Measurements from ENCODE around the gene MS4A6E. TPM values are rescaled to one million over a fixed set of nuclear protein-coding genes. Genes with fewer than 3 reads are reported as not detected.
"Not testable (repeated sequence)": the region's sequence is repeated elsewhere in the genome, so short reads cannot be mapped to it uniquely, and the experiment has no call there.

Gene MS4A6E, protein sequence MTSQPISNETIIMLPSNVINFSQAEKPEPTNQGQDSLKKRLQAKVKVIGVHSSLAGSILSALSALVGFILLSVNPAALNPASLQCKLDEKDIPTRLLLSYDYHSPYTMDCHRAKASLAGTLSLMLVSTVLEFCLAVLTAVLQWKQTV
- total RNA-seq (2014; rRNA removed; shearing (Covaris generic)), result not detected in 2 replicates

DNA sequence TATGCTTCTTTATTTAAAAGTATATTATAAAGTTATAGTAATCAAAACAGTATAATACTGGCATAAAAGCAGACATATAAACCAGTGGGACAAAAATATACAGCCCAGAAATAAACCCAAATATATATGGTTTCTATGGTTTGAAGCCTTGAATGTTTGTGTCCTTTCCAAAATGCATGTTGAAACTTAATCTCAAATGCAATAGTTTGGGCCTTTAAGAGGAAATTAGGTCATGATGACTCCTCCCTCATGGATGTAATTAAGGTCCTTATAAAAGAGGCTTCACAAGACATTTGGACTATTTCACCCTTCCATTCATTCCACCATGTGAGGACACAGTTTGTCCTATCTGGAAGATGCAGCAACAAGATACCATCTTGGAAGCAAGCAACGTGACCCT, at the start of gene MS4A6E:
TSS of gene MS4A6E (plus strand) at position 301 of the 400 bp plus-strand sequence. CDS start 7,641 bp downstream, outside the sequence.
- H3K27ac ChIP-seq, result no peak within 1 kb of the TSS
- no peaks in the 10 kb centered on the region for H3K9me3 ChIP-seq (replicated peaks)
- H3K27me3 ChIP-seq, result no peaks in the 10 kb centered on the region
- no peaks in the 10 kb centered on the region for H3K4me1 ChIP-seq
- no peaks in the 10 kb centered on the region for H3K36me3 ChIP-seq
- H3K4me3 ChIP-seq, result no peak within 1 kb of the TSS
- no peak for DNase-seq

DNA sequence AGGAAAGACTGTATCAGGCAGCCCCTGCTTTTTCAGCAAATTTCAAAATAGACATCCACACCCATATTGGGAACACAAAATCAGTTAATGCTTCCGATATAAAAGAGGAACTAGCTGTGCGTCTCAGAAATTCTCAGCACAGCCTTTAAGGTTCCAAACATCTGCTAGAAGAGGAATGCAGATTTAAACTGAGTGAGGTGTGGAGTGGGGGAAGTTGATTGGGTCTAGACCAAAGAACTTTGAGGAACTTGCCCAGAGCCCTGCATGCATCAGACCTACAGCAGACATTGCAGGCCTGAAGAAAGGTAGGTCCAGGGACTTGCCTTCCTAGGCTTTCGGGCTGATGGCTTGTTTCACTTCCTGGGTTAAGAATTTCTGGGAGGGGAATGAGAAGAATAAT, 46.6 kb upstream of the MS4A6E start, which contains the start of gene MS4A4A:
TSS of gene MS4A4A (plus strand) at position 255 of the 400 bp plus-strand sequence. CDS start at position 265, 10 bp downstream.
- Histone ChIP-seq H3K27me3 (no peaks in the 10 kb centered on the region), H3K9me3 (replicated peaks) (no peaks in the 10 kb centered on the region), H3K4me3 (no peak within 1 kb of the TSS), H3K4me1 (no peaks in the 10 kb centered on the region), H3K27ac (no peak within 1 kb of the TSS), H3K36me3 (no peaks in the 10 kb centered on the region)
- no peak for DNase-seq

DNA sequence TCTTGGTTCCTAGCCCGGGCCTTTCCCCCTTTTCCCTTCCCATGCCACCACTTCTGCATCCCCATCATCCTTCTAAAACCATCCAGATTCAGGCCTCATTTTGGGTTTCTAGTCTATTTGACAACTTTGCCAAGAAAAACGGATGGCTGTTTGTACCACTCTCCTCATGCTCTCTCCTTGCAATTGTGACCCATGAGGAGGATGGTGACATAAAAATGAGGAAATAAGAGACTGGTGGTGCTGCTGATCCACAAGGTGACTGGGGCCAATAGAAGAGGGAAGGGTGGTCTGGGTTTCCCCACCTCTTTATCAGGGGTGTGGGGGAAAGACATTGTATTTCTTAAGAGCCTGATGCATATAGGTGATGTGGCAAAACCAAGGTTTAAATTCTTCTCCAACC, 45.6 kb upstream of the MS4A6E start:
- no peaks in the 10 kb centered on the region for H3K9me3 ChIP-seq (replicated peaks)
- H3K27me3 ChIP-seq, result no peaks in the 10 kb centered on the region
- H3K4me3 ChIP-seq, result no peak overlapping the region
- DNase-seq, result no peak
- no peaks in the 10 kb centered on the region for H3K36me3 ChIP-seq
- no peaks in the 10 kb centered on the region for H3K4me1 ChIP-seq
- H3K27ac ChIP-seq, result no peak overlapping the region

DNA sequence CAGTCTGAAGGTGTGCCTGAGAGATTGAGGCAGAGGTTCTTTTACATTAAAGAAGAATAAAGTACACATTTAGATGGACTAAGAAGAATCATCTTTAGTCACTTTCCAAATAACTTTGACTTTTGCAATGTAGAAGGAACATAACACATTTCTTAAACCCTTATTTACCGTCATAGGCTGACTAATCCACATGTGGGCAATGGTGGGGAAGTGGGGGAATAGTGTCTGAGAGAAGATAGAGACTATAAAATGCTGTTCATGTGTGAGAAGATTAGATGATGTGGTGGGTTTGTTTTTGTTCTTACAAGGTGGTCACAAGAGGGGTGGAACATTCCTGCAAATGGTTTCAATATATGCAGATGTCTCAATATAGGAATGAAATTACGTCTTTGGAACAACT, 44.8 kb upstream of the MS4A6E start:
- H3K27ac ChIP-seq, result no peak overlapping the region
- no peaks in the 10 kb centered on the region for H3K4me1 ChIP-seq
- no peaks in the 10 kb centered on the region for H3K9me3 ChIP-seq (replicated peaks)
- H3K4me3 ChIP-seq, result no peak overlapping the region
- no peak for DNase-seq
- H3K27me3 ChIP-seq, result no peaks in the 10 kb centered on the region
- H3K36me3 ChIP-seq, result no peaks in the 10 kb centered on the region

DNA sequence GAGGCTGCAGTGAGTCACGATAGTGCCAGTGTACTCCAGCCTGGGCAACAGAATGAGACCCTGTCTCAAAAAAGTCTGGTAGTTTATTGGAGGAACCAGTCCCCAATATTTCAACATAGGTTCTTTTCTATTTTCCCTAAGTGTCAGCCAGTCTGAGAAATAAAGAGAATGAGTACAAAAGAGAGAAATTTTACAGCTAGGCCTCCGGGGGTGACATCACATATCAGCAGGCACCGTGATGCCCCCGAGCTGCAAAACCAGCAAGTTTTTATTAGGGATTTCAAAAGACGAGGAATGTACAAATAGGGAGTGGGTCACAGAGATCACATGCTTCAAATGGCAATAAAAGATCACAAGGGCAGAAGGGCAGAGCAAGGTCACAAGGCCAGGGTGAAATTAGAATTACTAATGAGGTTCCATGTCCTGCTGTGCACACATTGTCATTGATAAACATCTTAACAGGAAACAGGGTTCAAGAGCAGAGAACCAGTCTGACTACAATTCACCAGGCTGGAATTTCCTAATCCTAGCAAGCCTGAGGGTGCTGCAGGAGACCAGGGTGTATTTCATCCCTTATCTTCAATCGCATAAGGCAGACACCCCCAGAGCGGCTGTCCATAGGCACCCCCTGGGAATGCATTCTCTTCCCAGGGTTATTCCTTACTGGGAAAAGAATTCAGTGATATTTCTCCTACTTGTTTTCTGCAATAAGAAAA, 41.5 kb upstream of the MS4A6E start:
- H3K27ac ChIP-seq; H3K27me3 ChIP-seq; H3K4me1 ChIP-seq; H3K36me3 ChIP-seq; H3K4me3 ChIP-seq; H3K9me3 ChIP-seq (replicated peaks); DNase-seq: not testable (repeated sequence)

DNA sequence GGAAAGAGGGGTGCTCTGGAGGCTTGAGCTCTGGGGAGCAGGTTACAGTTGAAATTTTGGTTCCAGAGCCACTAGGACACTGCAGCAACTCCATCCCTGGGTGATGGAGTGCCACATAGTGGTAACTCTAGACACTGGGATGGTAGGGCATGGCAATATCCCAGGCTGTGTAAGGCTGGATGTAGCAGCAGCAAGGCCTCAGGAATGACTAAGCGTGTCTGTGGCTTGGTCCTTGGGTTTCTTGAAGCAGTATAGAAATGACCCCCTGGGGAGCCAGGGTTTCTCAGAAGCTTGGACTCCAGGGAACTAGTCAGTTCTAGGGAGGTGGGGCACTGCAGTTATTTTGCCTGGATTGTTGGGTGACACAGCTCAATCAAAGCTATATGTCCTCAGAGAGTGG, 38.5 kb upstream of the MS4A6E start:
- DNase-seq, result no peak
- Histone ChIP-seq H3K27me3 (no peaks in the 10 kb centered on the region), H3K4me1 (no peaks in the 10 kb centered on the region), H3K27ac (no peak overlapping the region), H3K36me3 (no peaks in the 10 kb centered on the region), H3K4me3 (no peak overlapping the region), H3K9me3 (replicated peaks) (no peaks in the 10 kb centered on the region)

DNA sequence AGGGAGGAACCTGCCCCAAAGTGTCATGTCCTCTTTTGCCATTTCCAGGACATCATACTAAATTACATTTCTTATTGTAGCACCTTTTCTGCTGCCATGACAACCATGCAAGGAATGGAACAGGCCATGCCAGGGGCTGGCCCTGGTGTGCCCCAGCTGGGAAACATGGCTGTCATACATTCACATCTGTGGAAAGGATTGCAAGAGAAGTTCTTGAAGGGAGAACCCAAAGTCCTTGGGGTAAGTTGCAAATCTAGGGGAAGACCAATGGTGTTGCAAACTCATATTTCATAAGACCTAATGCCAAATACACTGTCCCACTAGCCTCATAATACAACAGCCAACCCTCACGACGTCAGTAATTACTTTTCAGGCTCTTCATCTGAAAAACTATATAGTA, 34.9 kb upstream of the MS4A6E start:
- no peak for DNase-seq
- H3K27ac ChIP-seq, result no peak overlapping the region
- no peak overlapping the region for H3K4me3 ChIP-seq
- no peaks in the 10 kb centered on the region for H3K9me3 ChIP-seq (replicated peaks)
- H3K36me3 ChIP-seq, result no peaks in the 10 kb centered on the region
- H3K27me3 ChIP-seq, result no peaks in the 10 kb centered on the region
- no peaks in the 10 kb centered on the region for H3K4me1 ChIP-seq

DNA sequence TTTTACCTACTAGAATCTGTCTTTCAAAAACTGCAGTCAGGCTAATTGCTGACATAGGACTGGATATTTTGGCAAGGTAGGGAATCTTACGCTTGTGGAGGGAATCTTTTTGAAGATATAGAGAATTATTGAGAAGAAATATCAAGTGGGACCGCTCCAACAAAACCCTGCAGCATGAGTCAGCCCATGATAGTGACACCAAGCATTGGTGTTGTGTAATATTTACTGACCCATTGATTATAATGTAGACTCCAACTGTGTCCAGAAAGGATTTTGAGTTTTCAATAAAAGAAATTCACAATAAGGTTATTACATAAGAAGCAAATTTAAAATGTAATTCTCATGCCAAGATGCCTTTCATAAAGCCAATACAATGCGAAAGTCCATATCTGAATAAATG, 25.9 kb upstream of the MS4A6E start:
- Histone ChIP-seq H3K4me1 (no peaks in the 10 kb centered on the region), H3K27ac (no peak overlapping the region), H3K36me3 (no peaks in the 10 kb centered on the region), H3K9me3 (replicated peaks) (no peaks in the 10 kb centered on the region), H3K27me3 (no peaks in the 10 kb centered on the region), H3K4me3 (no peak overlapping the region)
- no peak for DNase-seq

DNA sequence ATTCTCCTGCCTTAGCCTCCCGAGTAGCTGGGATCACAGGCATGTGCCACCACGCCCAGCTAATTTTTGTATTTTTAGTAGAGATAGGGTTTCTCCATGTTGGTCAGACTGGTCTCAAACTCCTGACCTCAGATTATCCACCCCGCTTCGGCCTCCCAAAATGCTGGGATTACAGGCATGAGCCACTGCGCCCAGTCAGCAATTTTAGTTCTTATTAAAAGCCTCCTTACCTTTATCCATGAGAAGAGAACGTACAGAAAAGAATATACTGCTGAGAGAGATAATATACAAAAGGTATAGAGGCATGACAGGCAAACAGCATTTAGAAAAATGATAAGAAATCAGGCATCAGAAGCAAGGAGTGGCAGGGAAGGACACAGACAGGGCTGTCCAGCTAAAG, 25.2 kb upstream of the MS4A6E start:
- not testable (repeated sequence) for H3K27me3 ChIP-seq; H3K9me3 ChIP-seq (replicated peaks); DNase-seq; H3K36me3 ChIP-seq; H3K27ac ChIP-seq; H3K4me1 ChIP-seq; H3K4me3 ChIP-seq

DNA sequence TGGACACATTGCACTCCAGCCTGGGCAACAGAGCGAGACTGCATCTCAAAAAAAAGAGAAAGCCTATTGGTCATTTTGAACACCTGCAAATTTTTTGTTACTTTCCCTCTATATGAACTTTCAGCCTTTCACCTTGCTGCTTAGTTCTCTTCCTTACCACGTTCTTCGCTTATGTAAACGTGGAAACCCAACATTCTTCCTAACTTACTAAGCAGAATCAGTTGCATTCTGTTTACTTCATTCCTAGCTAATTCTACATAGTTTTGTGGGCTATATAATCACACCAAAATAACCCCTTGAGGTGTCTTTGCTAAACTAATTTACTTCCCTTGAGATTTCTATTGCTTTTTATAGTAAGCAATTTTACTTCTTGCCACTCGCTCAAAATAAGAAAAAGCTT, 23.4 kb upstream of the MS4A6E start:
- Histone ChIP-seq H3K4me3 (no peak overlapping the region), H3K4me1 (no peaks in the 10 kb centered on the region), H3K27me3 (no peaks in the 10 kb centered on the region), H3K9me3 (replicated peaks) (no peaks in the 10 kb centered on the region), H3K27ac (no peak overlapping the region), H3K36me3 (no peaks in the 10 kb centered on the region)
- no peak for DNase-seq

DNA sequence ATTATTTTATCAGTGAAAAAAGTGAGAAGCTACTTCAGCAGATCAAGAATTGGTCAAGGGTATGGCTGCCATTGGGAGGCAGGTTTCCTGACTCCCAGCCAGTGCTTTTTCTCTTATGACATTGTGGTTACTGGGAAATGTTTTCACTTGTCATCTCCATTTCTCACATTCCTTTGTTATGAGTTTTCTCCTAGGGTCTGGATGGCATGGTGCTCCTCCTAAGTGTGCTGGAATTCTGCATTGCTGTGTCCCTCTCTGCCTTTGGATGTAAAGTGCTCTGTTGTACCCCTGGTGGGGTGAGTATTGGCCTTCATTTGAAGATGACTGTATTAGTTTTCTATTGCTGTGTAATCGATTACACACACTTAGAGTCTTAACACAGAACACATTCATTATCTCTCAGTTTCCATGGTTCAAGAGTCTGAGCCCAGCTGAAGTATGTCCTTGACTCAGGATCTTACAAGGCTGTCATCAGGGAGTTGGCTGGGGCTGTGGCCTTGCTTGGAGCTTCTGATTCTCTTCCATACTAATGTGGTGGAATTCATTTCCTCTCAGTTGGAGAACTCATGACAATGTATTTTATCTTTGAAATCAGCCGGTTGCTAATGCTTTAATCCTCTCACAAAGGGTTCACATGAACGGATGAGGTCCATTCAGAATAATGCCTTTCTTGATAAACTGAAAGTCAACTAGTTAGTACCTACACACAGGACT, 21.0 kb upstream of the MS4A6E start:
- Histone ChIP-seq H3K9me3 (replicated peaks) (no peaks in the 10 kb centered on the region), H3K4me1 (no peaks in the 10 kb centered on the region), H3K4me3 (no peak overlapping the region), H3K27me3 (no peaks in the 10 kb centered on the region), H3K27ac (no peak overlapping the region), H3K36me3 (no peaks in the 10 kb centered on the region)
- DNase-seq, result peak in 1 of 2 experiments; percentile 2

DNA sequence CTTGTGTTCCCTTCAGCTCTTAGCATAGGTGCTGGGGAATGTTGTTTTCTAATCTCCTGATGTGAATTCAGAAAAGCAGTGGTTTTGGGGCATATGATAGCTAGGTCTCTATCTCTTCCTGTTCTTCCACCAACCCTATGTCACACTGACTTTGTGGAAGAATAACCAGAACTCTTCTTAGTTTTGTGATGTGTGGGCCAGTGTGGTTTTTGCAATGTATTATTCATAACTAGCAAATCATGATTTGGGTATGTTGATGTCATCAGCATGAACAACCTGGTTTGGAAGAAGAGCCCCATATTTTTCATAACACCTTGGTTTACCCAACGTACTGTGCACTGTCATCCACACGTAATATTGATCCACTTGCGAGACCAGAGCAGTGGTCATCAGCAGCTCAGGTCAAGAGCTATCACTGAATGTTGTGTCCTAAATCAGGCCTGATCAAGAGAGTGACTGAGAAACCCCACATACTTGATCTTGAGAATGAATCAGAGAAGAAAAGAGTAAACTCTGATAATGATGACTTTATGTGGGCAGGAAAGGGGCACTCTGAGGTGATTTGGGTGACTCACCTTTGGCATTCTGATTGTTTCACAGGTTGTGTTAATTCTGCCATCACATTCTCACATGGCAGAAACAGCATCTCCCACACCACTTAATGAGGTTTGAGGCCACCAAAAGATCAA, 19.4 kb upstream of the MS4A6E start:
- no peaks in the 10 kb centered on the region for H3K4me1 ChIP-seq
- H3K9me3 ChIP-seq (replicated peaks), result no peaks in the 10 kb centered on the region
- H3K36me3 ChIP-seq, result no peaks in the 10 kb centered on the region
- no peaks in the 10 kb centered on the region for H3K27me3 ChIP-seq
- no peak overlapping the region for H3K27ac ChIP-seq
- no peak overlapping the region for H3K4me3 ChIP-seq
- DNase-seq, result no peak

DNA sequence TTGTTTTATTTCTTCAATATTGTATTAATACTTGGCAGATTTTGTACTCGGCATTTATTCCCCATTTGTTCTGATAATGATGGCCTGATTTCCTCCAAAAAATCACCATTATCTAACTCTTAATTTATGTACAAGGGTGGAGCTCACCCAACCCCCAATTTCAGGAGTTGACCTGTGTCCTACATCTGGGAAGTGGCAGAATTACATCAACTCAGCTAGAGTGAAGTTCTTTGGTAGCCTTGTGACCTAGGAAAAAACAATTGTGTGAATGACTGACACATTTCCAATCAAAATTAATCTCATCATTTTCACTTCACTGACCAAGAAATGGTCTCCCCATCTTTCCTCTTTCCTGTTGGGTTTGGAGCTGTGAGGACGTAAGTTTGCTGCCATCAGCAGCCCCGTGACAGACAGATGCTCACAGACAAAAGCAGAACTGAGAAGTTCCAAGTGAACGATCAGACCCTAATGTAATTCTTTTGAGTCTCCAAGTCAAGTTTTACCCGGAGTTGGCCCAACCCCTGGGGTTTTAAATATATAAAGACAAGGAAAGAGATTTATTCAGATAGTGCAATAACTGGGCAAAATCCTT, 16.6 kb upstream of the MS4A6E start:
- Histone ChIP-seq H3K36me3 (no peaks in the 10 kb centered on the region), H3K4me1 (no peaks in the 10 kb centered on the region), H3K27ac (no peak overlapping the region), H3K27me3 (no peaks in the 10 kb centered on the region), H3K4me3 (no peak overlapping the region), H3K9me3 (replicated peaks) (no peaks in the 10 kb centered on the region)
- no peak for DNase-seq

DNA sequence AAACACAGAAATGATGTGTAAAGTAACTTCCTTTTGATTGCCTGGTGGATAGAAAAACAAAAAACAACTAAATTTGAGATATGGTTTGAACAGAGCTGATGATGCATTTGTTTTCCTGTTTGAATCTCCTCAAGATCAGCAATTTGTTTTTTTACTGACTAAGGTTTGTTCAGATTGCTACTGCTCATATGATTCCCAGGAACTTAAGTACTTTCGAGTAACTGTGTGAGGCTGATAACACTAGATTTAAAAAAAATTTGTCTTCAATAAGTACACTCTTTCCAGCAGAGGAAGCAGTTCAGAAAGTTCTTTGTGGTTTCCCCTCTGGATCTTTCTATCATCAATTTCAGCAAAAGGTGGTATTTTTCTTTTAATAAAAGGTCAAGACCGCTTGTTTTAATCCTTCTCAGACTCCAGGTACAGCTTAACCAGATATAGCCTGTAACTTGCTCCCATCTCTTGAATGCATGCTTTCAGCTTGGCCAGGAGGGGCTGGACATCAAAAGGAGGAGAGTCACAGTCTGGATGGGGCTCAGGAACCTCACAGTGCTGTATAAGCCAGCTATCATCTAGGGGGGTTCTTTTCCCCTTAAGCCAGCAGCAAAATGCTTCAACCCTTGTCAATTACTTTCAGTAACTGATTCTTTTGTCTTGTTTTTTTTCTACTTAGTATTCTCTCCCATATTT, 12.3 kb upstream of the MS4A6E start:
- H3K4me3 ChIP-seq, result no peak overlapping the region
- H3K9me3 ChIP-seq (replicated peaks), result no peaks in the 10 kb centered on the region
- H3K27ac ChIP-seq, result no peak overlapping the region
- no peaks in the 10 kb centered on the region for H3K27me3 ChIP-seq
- H3K36me3 ChIP-seq, result no peaks in the 10 kb centered on the region
- H3K4me1 ChIP-seq, result no peaks in the 10 kb centered on the region
- no peak for DNase-seq
